Measurements from ENCODE around the gene FAM50A.

The FAM50A gene

DNA sequence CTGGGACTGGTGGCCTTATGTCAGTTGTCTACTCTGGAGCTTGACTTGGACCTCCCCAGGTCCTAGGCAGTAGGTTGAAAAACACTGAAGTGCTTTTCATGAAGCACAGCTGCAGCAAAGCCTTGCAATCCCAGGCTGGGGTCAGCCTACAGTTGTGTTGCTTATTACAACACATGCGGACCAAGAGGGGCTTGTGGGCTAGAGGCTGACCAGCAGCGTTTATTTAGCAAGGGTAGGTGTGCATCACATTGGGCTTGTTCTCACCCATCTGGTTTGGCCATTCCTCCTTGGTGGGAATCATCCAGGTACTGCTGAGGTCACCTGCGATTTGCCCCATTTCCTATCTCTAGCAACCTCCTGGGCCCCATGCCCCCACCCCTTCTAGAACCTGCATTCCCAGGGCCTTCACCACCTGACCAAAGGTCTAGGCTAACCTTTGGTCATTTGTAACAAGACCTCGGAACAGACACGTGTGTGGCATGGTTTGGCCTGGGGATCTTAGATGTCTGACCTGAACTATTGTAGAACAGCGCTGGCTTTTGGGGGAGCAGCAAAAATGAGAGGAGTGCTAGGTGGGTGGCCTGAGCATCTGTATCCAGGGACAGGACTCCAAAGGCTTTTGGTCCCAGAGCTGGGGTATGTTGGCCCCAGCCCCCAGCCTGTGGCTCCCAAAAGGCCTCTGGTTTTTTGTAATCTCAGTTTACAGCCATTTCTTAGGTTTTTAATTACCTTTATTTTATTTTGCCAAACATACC, 42.7 kb upstream of the FAM50A start:
- H4K20me1 ChIP-seq (ENCODE audit: low read depth, low read length) = no peaks in the 10 kb centered on the region; the same call in 1 of the 2 replicates
- peaks cover 12% of the 10 kb centered on the region for H3K36me3 ChIP-seq (ENCODE audit: low read length)
- no peaks in the 10 kb centered on the region for H3K9me2 ChIP-seq (replicated peaks; ENCODE audit: insufficient read depth, low read length)
- no peak overlapping the region for H2AFZ ChIP-seq (ENCODE audit: low read depth, low read length, severe bottlenecking)
- no peak overlapping the region for H3K9ac ChIP-seq (ENCODE audit: low read length)
- no peak overlapping the region for H3K4me3 ChIP-seq (ENCODE audit: insufficient read depth, low read length, poor library complexity, severe bottlenecking)
- no peak overlapping the region for H3K4me2 ChIP-seq (ENCODE audit: low read depth, low read length, poor library complexity, severe bottlenecking)
- peaks cover 45% of the 10 kb centered on the region for H3F3A ChIP-seq (ENCODE audit: insufficient read depth)
- peak overlapping the region; percentile 43; the same call in 1 of the 2 replicates for H3K27ac ChIP-seq (ENCODE audit: low read depth, low read length)
- no peaks in the 10 kb centered on the region for H3K9me3 ChIP-seq (ENCODE audit: insufficient read depth, low read length)
- no peak for TF ChIP-seq EZH2phosphoT487 (conservative IDR thresholded peaks at IDR 0.05; ENCODE audit: low read length)
- TF ChIP-seq, protein P1, sequence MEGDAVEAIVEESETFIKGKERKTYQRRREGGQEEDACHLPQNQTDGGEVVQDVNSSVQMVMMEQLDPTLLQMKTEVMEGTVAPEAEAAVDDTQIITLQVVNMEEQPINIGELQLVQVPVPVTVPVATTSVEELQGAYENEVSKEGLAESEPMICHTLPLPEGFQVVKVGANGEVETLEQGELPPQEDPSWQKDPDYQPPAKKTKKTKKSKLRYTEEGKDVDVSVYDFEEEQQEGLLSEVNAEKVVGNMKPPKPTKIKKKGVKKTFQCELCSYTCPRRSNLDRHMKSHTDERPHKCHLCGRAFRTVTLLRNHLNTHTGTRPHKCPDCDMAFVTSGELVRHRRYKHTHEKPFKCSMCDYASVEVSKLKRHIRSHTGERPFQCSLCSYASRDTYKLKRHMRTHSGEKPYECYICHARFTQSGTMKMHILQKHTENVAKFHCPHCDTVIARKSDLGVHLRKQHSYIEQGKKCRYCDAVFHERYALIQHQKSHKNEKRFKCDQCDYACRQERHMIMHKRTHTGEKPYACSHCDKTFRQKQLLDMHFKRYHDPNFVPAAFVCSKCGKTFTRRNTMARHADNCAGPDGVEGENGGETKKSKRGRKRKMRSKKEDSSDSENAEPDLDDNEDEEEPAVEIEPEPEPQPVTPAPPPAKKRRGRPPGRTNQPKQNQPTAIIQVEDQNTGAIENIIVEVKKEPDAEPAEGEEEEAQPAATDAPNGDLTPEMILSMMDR (IDR thresholded peaks at IDR 0.05; ENCODE audit: insufficient read depth, low read length, poor library complexity, severe bottlenecking) = no peak
- H3K79me2 ChIP-seq (ENCODE audit: insufficient read depth, low read length) = peaks cover 10% of the 10 kb centered on the region; the same call in 1 of the 2 replicates
- H3K27me3 ChIP-seq (ENCODE audit: low read length) = no peaks in the 10 kb centered on the region

DNA sequence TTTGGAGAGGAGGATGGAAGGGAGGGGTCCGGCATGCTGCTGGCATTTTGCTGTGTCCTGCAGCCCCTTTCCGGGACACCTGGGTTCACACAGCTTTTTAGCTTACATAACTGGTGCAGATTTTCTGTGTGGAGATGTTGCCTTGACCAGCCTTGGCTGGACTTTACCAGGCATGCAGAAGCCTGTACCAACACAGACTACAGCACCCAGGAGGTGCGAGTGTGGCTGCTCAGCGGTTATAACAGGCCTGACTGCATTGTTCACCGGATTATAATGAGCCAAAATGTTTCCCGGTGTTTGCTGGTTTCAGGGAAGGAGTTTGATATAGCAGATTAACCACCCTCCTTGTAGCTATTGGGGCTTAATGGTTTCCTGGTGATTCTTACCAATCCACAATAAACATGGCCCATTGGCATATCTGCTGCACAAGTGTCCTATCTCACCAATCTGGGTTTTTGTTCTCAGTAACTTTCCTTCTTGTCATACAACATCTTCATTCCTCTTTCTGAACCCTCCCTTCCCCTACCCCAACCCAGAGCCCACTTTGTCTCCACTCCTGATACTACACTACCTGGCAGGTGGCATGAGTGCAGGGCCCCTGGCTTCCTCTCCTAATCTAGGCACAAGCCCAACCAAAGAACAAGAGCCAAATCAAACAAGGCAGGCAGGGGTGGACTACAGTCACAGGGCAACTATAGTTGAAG, 41.9 kb upstream of the FAM50A start:
- Histone ChIP-seq H2AFZ (ENCODE audit: low read depth, low read length, severe bottlenecking) (no peak overlapping the region), H3K4me2 (ENCODE audit: low read depth, low read length, poor library complexity, severe bottlenecking) (no peak overlapping the region), H3K36me3 (ENCODE audit: low read length) (peaks cover 12% of the 10 kb centered on the region), H3K9me2 (replicated peaks; ENCODE audit: insufficient read depth, low read length) (no peaks in the 10 kb centered on the region), H3K4me3 (ENCODE audit: insufficient read depth, low read length, poor library complexity, severe bottlenecking) (no peak overlapping the region), H3K9me3 (ENCODE audit: insufficient read depth, low read length) (no peaks in the 10 kb centered on the region), H3K79me2 (ENCODE audit: insufficient read depth, low read length) (peaks cover 10% of the 10 kb centered on the region; the same call in 1 of the 2 replicates), H3F3A (ENCODE audit: insufficient read depth) (peaks cover 45% of the 10 kb centered on the region), H4K20me1 (ENCODE audit: low read depth, low read length) (no peaks in the 10 kb centered on the region; the same call in 1 of the 2 replicates), H3K9ac (ENCODE audit: low read length) (no peak overlapping the region), H3K27me3 (ENCODE audit: low read length) (no peaks in the 10 kb centered on the region), H3K27ac (ENCODE audit: low read depth, low read length) (peak overlapping the region; percentile 43)
- no peak for TF ChIP-seq EZH2phosphoT487 (conservative IDR thresholded peaks at IDR 0.05; ENCODE audit: low read length)

DNA sequence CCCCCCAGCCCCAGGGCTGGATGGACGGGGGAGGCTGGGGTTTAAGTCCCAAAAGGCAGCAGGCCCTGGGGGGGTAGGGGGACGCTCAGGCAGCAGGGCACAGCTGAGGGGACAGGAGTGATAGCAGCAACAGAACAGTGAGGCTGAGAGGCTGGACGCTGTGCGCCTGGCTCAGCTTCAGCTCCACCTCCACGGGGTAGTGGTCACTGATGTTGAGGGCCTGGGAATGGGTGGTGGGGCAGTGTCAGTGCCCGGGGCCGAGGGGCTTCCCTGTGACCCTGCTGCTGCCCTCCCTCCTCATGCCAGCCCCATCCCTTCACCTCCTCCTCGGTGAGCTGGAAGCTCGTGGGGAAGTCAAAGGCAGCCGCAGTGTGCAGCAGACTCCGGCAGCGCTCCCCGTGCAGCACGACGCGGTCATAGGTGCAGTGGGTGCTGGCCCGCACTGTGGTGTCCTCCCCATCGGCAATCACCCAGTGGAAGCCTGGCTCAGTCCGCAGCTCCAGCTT, 41.3 kb upstream of the FAM50A start:
- no peaks in the 10 kb centered on the region; the same call in 1 of the 2 replicates for H4K20me1 ChIP-seq (ENCODE audit: low read depth, low read length)
- H3K9ac ChIP-seq (ENCODE audit: low read length) = no peak overlapping the region
- H3K27ac ChIP-seq (ENCODE audit: low read depth, low read length) = peak overlapping the region; percentile 43; the same call in 1 of the 2 replicates
- H3K9me2 ChIP-seq (replicated peaks; ENCODE audit: insufficient read depth, low read length) = no peaks in the 10 kb centered on the region
- no peak for TF ChIP-seq EZH2phosphoT487 (conservative IDR thresholded peaks at IDR 0.05; ENCODE audit: low read length)
- TF ChIP-seq, protein P1 (IDR thresholded peaks at IDR 0.05; ENCODE audit: insufficient read depth, low read length, poor library complexity, severe bottlenecking) = no peak
- H3K36me3 ChIP-seq (ENCODE audit: low read length) = peaks cover 12% of the 10 kb centered on the region
- H3F3A ChIP-seq (ENCODE audit: insufficient read depth) = peaks cover 45% of the 10 kb centered on the region
- H2AFZ ChIP-seq (ENCODE audit: low read depth, low read length, severe bottlenecking) = no peak overlapping the region
- no peak overlapping the region for H3K4me3 ChIP-seq (ENCODE audit: insufficient read depth, low read length, poor library complexity, severe bottlenecking)
- no peaks in the 10 kb centered on the region for H3K9me3 ChIP-seq (ENCODE audit: insufficient read depth, low read length)
- peaks cover 10% of the 10 kb centered on the region; the same call in 1 of the 2 replicates for H3K79me2 ChIP-seq (ENCODE audit: insufficient read depth, low read length)
- no peak overlapping the region for H3K4me2 ChIP-seq (ENCODE audit: low read depth, low read length, poor library complexity, severe bottlenecking)
- no peaks in the 10 kb centered on the region for H3K27me3 ChIP-seq (ENCODE audit: low read length)
